Activated CD4-positive, alpha-beta T cell treated with anti-CD3 and anti-CD28 coated beads, Interleukin-2, amount 50 U/mL, for 48 hours (primary cell): ENCODE data around the gene OR2L5.

Source experiments
- DNase-seq, 2 experiments: peaks; one replicate each; pipeline ENCODE4 v3.0.0-alpha.2; 2020

OR2L5 gene

GRCh38 chr1:248013229-248013710, at the start of gene OR2L5:
Gene OR2L5, plus strand, starts transcription at chr1:248013660. Its CDS starts 8,288 bp downstream, at chr1:248021948.
- no peak for DNase-seq

- DNase-seq = no peak
These were observed 48.5 kb upstream of the OR2L5 start, which contains the start of gene OR2AK2 for GRCh38 chr1:247964933-247965332. Gene OR2AK2, plus strand, starts transcription at chr1:247965233. Its CDS starts 144 bp downstream, at chr1:247965377.

DNA sequence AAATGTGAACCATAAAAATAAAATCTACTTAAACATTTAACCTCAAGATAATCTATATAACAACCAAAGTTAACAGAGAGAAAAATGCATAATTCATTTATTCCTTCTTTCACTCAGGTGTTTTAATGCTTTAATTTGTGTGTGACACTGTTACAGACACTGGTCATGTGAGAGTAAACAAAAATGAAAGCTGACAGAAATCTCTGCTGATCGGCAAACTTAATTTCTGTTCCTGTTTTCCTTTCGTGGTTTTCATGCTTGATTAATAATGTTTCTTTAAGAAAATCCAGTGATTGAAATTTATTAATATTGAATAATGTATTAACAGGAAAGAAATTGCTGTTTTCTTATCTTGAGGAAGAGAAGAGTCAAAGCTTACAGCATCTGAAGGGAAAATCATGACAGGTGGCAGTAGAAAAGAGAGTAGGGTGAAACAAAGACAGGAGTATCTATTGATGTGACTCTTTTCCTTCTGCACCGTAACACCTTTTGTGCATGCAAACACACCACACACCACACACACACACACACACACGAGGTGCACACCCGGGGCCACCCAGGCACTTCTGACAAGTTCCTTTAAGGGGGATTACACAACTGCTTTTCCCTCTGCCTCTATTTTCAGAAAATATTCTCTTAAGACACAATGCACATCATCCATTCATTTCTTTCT, 46.8 kb upstream of the OR2L5 start:
- no peak for DNase-seq

GRCh38 chr1:247992986-247993385, 20.5 kb upstream of the OR2L5 start:
- no peak for DNase-seq

GRCh38 chr1:247998811-247999210, 14.6 kb upstream of the OR2L5 start:
- DNase-seq = no peak

GRCh38 chr1:248000169-248000568, 13.3 kb upstream of the OR2L5 start:
- DNase-seq = no peak

- DNase-seq = no peak
These were observed 5.7 kb upstream of the OR2L5 start for GRCh38 chr1:248007778-248008177.

GRCh38 chr1:248009681-248010080, 3.8 kb upstream of the OR2L5 start:
- no peak for DNase-seq

DNA sequence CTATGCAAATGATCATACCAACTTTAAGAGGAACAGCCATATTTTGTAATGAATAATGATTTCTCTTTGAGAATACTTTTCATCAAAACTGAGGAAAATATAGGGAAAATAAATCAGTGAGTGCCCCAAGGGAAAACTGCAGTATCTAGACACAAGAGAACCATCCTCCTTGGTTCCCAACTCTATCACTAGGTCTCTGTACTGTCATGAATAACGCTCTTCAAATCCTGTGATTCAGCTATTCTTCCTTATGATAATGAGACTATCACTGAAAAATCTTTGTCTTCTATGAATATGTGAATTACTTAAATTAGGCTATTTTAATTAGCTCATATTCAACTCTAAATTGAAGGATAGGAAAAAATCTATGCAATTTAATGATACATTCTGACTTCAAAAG, 2.3 kb downstream of the OR2L5 start:
- DNase-seq = no peak

GRCh38 chr1:248029770-248030169, 16.3 kb downstream of the OR2L5 start, which contains the start of gene OR2L2:
Gene OR2L2, plus strand, starts transcription at chr1:248030070. Its CDS starts 8,198 bp downstream, at chr1:248038268.
- DNase-seq = no peak

GRCh38 chr1:248045209-248045608, 31.7 kb downstream of the OR2L5 start:
- DNase-seq = no peak

DNA sequence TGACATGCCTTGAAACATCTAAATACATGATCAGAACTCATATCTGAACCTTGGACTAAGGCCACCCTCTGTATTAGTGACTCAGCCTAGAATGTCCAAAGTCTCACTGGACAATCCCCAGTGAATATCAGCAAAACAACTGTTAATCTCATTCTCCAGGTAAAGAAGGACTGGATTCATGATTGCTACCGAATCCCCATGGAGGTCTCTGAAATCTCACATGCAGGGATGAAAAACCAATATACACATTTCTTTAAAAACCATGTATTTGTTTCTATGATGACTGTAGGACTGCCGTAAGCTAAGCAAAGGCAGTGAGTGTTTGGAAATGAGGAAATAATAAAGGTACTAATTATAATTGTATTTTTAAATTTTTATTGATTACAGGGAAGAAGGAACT, 33.1 kb downstream of the OR2L5 start, which contains the start of gene OR2L3:
TSS of gene OR2L3 (plus strand) at position 301 of the 400 bp plus-strand sequence. CDS start 13,846 bp downstream, outside the sequence.
- DNase-seq = no peak

- DNase-seq = no peak
These were observed 33.5 kb downstream of the OR2L5 start for GRCh38 chr1:248047008-248047407.

DNA sequence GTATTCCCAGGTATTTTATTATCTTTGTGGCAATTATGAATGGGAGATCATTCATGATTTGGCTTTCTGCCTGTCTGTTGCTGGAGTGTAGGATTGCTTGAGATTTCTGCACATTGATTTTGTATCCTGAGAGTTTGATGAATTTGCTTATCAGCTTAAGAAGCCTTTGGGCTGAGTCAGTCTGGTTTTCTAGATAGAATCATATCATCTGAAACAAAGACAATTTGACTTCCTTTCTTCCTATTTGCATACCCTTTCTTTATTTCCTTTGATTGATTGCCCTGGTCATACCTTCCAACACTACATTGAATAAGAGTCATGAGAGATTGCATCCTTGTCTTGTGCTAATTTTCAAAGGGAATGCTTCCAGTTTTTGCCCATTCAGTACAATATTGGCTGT, 41.2 kb downstream of the OR2L5 start:
- DNase-seq = no peak

- DNase-seq = no peak
These were observed 41.8 kb downstream of the OR2L5 start for GRCh38 chr1:248055261-248055660.

DNA sequence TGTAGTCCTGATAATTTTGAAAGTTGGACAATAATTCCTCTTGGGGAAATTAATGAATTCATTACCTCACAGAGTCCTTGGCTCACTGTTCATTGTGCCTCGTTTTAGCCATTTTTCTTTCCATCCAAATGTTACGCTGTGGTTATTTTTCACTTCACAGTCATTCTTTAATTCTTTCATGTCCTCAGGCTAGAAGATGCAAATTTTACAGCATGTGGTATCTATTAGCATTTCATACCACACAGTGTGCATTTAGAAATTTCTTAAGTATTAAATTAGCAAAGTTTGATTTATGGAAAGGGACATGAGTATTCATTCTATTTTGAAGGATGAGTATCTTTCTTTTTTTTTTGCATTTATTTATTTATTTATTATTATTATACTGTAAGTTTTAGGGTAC, 51.6 kb downstream of the OR2L5 start:
- no peak for DNase-seq

GRCh38 chr1:248065604-248066003, 52.1 kb downstream of the OR2L5 start:
- no peak for DNase-seq
